Left ventricle myocardium inferior (tissue), 1 donor: ENCODE results near the gene DCC. TPM values are rescaled to one million over a fixed set of nuclear protein-coding genes. Genes with fewer than 3 reads are reported as not detected.

Experiments used
- DNase-seq: peaks from one replicate; pipeline ENCODE4 v3.0.0-alpha.2; 2020
- H3K27ac ChIP-seq: fragments of 200-600 bp; replicated peaks from 2 replicates; pipeline ENCODE4 v1.8.0; 2021
- H3K27me3 ChIP-seq: fragments of 200-600 bp; 2 replicates; pipeline ENCODE4 v1.8.0; 2021; ENCODE audit warnings: low read depth
- H3K36me3 ChIP-seq: fragments of 200-600 bp; 2 replicates; pipeline ENCODE4 v1.8.0; 2021
- H3K4me1 ChIP-seq: fragments of 200-600 bp; 2 replicates; pipeline ENCODE4 v1.8.0; 2021
- H3K4me3 ChIP-seq: fragments of 200-600 bp; 2 replicates; pipeline ENCODE4 v1.8.0; 2021; ENCODE audit warnings: mild to moderate bottlenecking, moderate library complexity
- H3K9me3 ChIP-seq: fragments of 200-600 bp; replicated peaks from 2 replicates; pipeline ENCODE4 v1.8.0; 2021
- CTCF ChIP-seq: fragments of 200-600 bp; IDR thresholded peaks from 2 replicates; pipeline ENCODE4 v1.8.0; 2021; ENCODE audit warnings: antibody characterized with exemption, mild to moderate bottlenecking, borderline replicate concordance
- intact Hi-C: fragments of 100-400 bp; cut with micrococcal nuclease; formaldehyde crosslinking; loops from one replicate; pipeline ENCODE4 v1.11.0; 2022
- total RNA-seq: library from RNA; stranded (reverse); fragmentation: NEBNext Ultra II Directional; extraction: Animal tissue kit (Norgen Biotek cat#: 25700); gene quantifications from one replicate; pipeline ENCODE4 v1.2.1, GENCODE V29; 2021
- donor health status: DM: no; HTN: yes; CAD: no; lungs with severe emphysema.

Gene DCC
- total RNA-seq, 1 donor from 2014 or later: not detected

DNA sequence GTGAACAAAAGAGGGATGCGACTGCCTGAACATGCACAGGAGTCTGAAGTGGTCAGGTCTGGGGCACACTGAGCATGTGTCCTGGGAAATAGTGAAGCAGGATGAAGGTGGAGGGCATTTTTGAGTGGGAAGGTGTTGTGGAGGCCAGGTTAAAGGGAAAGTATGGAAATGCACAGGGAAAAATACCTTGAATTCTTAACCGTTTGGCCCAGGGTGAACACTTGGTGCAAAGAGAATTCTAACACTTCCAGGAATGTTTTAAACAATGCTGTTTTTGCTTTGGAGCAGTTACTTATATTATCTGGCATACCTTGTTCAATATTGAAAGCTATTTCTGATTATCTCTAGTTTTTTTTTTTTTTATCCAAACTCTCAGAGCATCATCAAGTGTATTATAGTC lies 623.5 kb downstream of the DCC start:
- Histone ChIP-seq H3K27ac (no peak overlapping the region), H3K27me3 (no peaks in the 10 kb centered on the region), H3K4me3 (no peak overlapping the region), H3K36me3 (no peaks in the 10 kb centered on the region), H3K4me1 (no peaks in the 10 kb centered on the region), H3K9me3 (peaks cover 9% of the 10 kb centered on the region)
- DNase-seq: no peak
- no peak for TF ChIP-seq CTCF
- intact Hi-C loops: no loop called here

DNA sequence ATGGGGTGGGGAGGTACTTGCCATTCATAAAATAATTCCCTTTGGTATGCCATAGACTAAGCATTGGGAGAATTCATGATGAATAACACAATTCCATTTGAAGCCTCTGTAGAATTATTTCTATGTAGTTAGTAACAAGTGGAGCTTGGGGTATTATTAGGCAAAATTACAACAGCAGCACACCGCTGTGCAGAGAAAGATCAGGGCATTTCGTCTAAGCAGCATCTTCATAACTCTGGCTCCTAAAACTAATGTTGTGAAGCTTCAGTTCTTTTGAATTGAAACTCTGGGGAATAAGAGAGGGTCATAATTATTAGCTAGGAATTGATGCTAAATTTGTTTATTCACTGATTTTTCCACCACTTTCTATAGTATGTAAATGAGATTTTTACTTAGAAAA lies 630.7 kb downstream of the DCC start:
- TF ChIP-seq CTCF: no peak

GRCh38 chr18:52971097-52971496 lies 631.1 kb downstream of the DCC start:
- Histone ChIP-seq H3K27me3 (no peaks in the 10 kb centered on the region), H3K4me1 (no peaks in the 10 kb centered on the region), H3K36me3 (no peaks in the 10 kb centered on the region), H3K27ac (no peak overlapping the region), H3K9me3 (no peaks in the 10 kb centered on the region), H3K4me3 (no peak overlapping the region)
- TF ChIP-seq CTCF: no peak
- intact Hi-C loops: no loop called here
- DNase-seq: no peak

More for the DNA sequence above, 630.7 kb downstream of the DCC start:
- Histone ChIP-seq H3K27ac (no peak overlapping the region), H3K9me3 (no peaks in the 10 kb centered on the region), H3K4me3 (no peak overlapping the region), H3K36me3 (no peaks in the 10 kb centered on the region), H3K27me3 (no peaks in the 10 kb centered on the region), H3K4me1 (no peaks in the 10 kb centered on the region)
- DNase-seq: no peak
- intact Hi-C loops: no loop called here

- H3K27me3 ChIP-seq: no peaks in the 10 kb centered on the region
- no peak overlapping the region for H3K4me3 ChIP-seq
- H3K36me3 ChIP-seq: no peaks in the 10 kb centered on the region
- intact Hi-C loops: no loop called here
- H3K4me1 ChIP-seq: no peaks in the 10 kb centered on the region
- H3K9me3 ChIP-seq: no peaks in the 10 kb centered on the region
- TF ChIP-seq CTCF: no peak
- DNase-seq: no peak
- no peak overlapping the region for H3K27ac ChIP-seq
These were observed 639.9 kb downstream of the DCC start for GRCh38 chr18:52979892-52980291.

- no peaks in the 10 kb centered on the region for H3K4me1 ChIP-seq
- no peaks in the 10 kb centered on the region for H3K36me3 ChIP-seq
- no peak for DNase-seq
- no peak overlapping the region for H3K27ac ChIP-seq
- H3K4me3 ChIP-seq: no peak overlapping the region
- H3K9me3 ChIP-seq: no peaks in the 10 kb centered on the region
- H3K27me3 ChIP-seq: no peaks in the 10 kb centered on the region
- intact Hi-C loops: no loop called here
- no peak for TF ChIP-seq CTCF
These were observed 651.2 kb downstream of the DCC start for GRCh38 chr18:52991246-52991645.

DNA sequence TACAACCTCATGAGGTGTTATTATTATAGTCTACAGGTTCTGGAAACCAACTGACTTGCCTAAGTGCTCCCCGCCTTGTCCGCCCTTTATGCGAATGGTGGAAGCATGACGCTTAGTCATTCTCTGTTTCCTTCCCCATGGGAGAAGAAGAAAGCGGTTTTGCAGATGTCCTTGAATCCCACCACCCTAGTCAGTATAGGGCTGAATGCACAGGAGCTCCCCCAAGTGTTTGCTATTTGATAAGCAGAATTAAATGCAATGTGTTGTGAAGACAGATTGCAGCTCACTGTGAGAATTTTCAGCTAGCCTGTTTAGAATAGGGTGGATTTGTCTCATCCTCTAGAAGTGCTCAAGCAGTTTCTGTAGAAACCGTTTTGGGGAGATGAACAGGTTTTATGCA lies 652.0 kb downstream of the DCC start:
- intact Hi-C loops: no loop called here
- Histone ChIP-seq H3K27ac (no peak overlapping the region), H3K4me1 (no peaks in the 10 kb centered on the region), H3K9me3 (no peaks in the 10 kb centered on the region), H3K27me3 (no peaks in the 10 kb centered on the region), H3K36me3 (no peaks in the 10 kb centered on the region), H3K4me3 (no peak overlapping the region)
- DNase-seq: no peak
- peak; percentile 35 for TF ChIP-seq CTCF
